ENCODE results near the gene LSM3.

The LSM3 gene

GRCh38 chr3:14242490-14243311 is 64.1 kb downstream of the LSM3 start:
- no peak for DNase-seq

GRCh38 chr3:14243782-14244181 is 65.2 kb downstream of the LSM3 start:
- no peak for DNase-seq

GRCh38 chr3:14244521-14245247 is 66.1 kb downstream of the LSM3 start:
- no peak for DNase-seq

- no peak for DNase-seq
Measured at GRCh38 chr3:14245248-14245639, 66.6 kb downstream of the LSM3 start.

GRCh38 chr3:14245822-14246221 is 67.2 kb downstream of the LSM3 start:
- no peak for DNase-seq

- no peak for DNase-seq
Measured at GRCh38 chr3:14246414-14246813, 67.8 kb downstream of the LSM3 start.

- no peak for DNase-seq
Measured at GRCh38 chr3:14248477-14248848, 69.8 kb downstream of the LSM3 start.

GRCh38 chr3:14248849-14249523 is 70.4 kb downstream of the LSM3 start:
- DNase-seq: no peak

Data from T-helper 1 cell (primary cell).